Fibroblast of the aortic adventitia (primary cell): Measurements from ENCODE around the gene CIAO2A. TPM values are rescaled to one million over a fixed set of nuclear protein-coding genes. Genes with fewer than 3 reads are reported as not detected.
"Not testable (repeated sequence)": the region's sequence is repeated elsewhere in the genome, so short reads cannot be mapped to it uniquely, and the experiment has no call there.

Experiments
- DNase-seq: peaks from one replicate; pipeline ENCODE4 v3.0.0-alpha.2; 2010; ENCODE audit warnings: low read depth
- H3K4me3 ChIP-seq: 2 replicates; pipeline ENCODE4 v1.5.1; 2011; ENCODE audit warnings: low read depth, mild to moderate bottlenecking, control low read depth, low read length, moderate library complexity
- CTCF ChIP-seq: IDR thresholded peaks from 2 replicates; pipeline ENCODE4 v1.5.1; 2011; ENCODE audit warnings: mild to moderate bottlenecking, low read length, control low read depth, inconsistent platforms; ENCODE audit not compliant: insufficient read depth
- total RNA-seq: library from RNA; depleted of rRNA; stranded (reverse); fragments of >200 nt; gene quantifications from 2 replicates; pipeline ENCODE4 v1.2.3, GENCODE V29; 2012; ENCODE audit warnings: low replicate concordance

The CIAO2A gene
- total RNA-seq, 1 donor, result 57.5 TPM

DNA sequence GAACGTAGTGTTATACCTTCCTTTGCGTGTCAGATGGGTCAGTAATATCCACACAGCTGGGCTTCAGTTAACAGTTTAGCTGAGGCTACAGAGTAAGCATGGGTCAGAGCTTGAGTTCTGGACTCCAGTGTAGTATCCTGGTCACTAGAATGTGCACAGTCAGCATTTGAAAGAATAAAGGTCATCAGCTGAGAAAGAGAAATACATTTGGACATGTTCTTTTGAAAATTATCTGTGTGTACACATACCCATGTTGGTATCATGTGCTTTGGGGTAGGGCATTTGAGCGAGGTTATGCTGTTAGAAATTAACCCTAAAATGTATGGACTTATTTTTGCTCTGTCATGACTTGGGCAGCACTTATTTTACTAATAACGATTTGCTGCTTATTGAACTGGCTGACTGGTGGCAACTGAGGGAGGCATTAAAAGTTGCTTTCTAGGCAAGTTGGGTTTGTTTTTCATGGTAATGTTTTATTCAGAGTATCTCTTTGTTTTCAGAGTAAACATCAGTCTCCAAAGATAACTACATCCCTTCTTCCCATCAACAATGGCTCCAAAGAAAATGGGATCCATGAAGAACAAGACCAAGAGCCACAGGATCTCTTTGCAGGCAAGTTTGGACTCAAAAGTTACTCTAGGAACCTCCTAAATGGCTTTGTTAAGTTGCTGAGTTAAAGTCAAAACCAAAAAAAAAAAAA is 18.6 kb upstream of the CIAO2A start:
- DNase-seq, result no peak
- no peak for TF ChIP-seq CTCF
- no peak overlapping the region for H3K4me3 ChIP-seq

DNA sequence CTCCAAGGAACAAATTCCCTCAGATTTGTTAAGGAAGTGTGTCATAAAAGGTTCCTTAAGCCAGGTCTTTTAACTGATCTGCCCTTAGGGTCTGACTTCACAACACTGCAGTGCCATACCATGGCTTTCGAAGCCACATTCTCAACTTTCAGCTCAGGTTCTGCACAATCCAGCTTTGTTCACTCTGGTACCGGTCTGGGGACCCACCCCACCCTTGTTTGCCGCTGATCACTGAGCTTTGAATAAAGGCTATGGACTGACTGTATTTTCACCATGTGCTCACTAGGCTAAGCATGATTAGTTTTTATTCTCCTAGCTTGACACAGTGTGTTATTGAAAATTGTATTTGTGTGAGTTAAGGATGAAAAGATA is 18.0 kb upstream of the CIAO2A start:
- DNase-seq, result no peak
- TF ChIP-seq CTCF, result no peak
- no peak overlapping the region for H3K4me3 ChIP-seq

- no peak for DNase-seq
- no peak overlapping the region for H3K4me3 ChIP-seq
- no peak for TF ChIP-seq CTCF
Measured at GRCh38 chr15:64110950-64111678, 17.5 kb upstream of the CIAO2A start.

GRCh38 chr15:64110108-64110701 is 16.6 kb upstream of the CIAO2A start:
- DNase-seq, H3K4me3 ChIP-seq: not testable (repeated sequence)

GRCh38 chr15:64107337-64107736 is 13.7 kb upstream of the CIAO2A start:
- no peak for TF ChIP-seq CTCF
- DNase-seq, result no peak
- no peak overlapping the region for H3K4me3 ChIP-seq

DNA sequence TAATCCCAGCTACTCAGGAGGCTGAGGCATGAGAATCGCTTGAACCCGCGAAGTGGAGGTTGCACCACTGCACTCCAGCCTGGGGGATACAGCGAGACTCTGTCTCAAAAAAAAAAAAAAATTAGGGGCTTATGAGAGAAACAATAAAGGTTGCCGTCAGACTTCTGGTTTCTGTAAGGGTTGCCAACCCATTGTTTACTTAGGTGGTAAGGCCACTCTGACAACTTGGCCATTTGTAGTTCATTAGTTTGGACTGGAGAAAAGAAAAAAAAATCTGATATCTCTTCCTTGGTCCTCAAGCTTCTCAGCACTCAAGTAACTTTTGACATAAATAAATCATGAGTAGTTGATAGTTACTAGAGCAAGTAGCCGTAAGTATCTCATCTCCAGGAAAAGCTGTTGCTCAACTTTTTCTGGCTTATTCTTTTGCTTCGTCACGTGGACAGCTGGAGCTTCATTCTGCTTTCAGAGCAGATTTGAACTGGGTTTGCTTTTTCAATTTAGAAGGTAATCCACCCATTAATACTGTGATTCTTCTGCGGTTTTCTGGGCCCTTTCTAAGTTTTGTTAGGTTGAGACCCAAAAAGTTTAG is 11.6 kb upstream of the CIAO2A start:
- H3K4me3 ChIP-seq, result no peak overlapping the region
- peak; percentile 85 for DNase-seq

More for the DNA sequence above, 11.6 kb upstream of the CIAO2A start:
- no peak for TF ChIP-seq CTCF
